HG02759 (cell line): ENCODE results near the gene MRFAP1L1.
"Not testable (repeated sequence)": the region's sequence is repeated elsewhere in the genome, so short reads cannot be mapped to it uniquely, and the experiment has no call there.

Source experiments
- ATAC-seq: cut with Tn5 transposase; IDR thresholded peaks from one replicate; pipeline ENCODE4 v1.9.1; 2021; ENCODE audit warnings: mild to moderate bottlenecking, moderate library complexity; ENCODE audit not compliant: unreplicated experiment

The MRFAP1L1 gene

GRCh38 chr4:6734165-6734786 is 24.6 kb upstream of the MRFAP1L1 start:
- no peak for ATAC-seq

GRCh38 chr4:6733358-6734164 is 23.9 kb upstream of the MRFAP1L1 start:
- ATAC-seq = no peak

GRCh38 chr4:6732441-6733357 is 23.0 kb upstream of the MRFAP1L1 start:
- ATAC-seq = no peak

- ATAC-seq = no peak
Measured at GRCh38 chr4:6731780-6732179, 22.1 kb upstream of the MRFAP1L1 start.

GRCh38 chr4:6731318-6731675 is 21.6 kb upstream of the MRFAP1L1 start:
- no peak for ATAC-seq

GRCh38 chr4:6730603-6731317 is 21.1 kb upstream of the MRFAP1L1 start:
- ATAC-seq = no peak

GRCh38 chr4:6728320-6729029 is 18.8 kb upstream of the MRFAP1L1 start:
- ATAC-seq = no peak

GRCh38 chr4:6727943-6728250 is 18.2 kb upstream of the MRFAP1L1 start:
- ATAC-seq = no peak

- no peak for ATAC-seq
Measured at GRCh38 chr4:6727081-6727942, 17.6 kb upstream of the MRFAP1L1 start.

GRCh38 chr4:6725427-6725961 is 15.8 kb upstream of the MRFAP1L1 start:
- ATAC-seq = not testable (repeated sequence)

GRCh38 chr4:6724421-6725111 is 14.9 kb upstream of the MRFAP1L1 start:
- no peak for ATAC-seq

- ATAC-seq = no peak
Measured at GRCh38 chr4:6723851-6724250, 14.2 kb upstream of the MRFAP1L1 start.

- ATAC-seq = no peak
Measured at GRCh38 chr4:6722891-6723290, 13.2 kb upstream of the MRFAP1L1 start.

- ATAC-seq = no peak
Measured at GRCh38 chr4:6721121-6721520, 11.5 kb upstream of the MRFAP1L1 start.

- no peak for ATAC-seq
Measured at GRCh38 chr4:6720202-6720699, 10.6 kb upstream of the MRFAP1L1 start.

GRCh38 chr4:6719611-6720179 is 10.0 kb upstream of the MRFAP1L1 start:
- ATAC-seq = no peak

GRCh38 chr4:6718932-6719610 is 9.4 kb upstream of the MRFAP1L1 start:
- no peak for ATAC-seq
